ENCODE data around the gene LAMB3. TPM values are rescaled to one million over a fixed set of nuclear protein-coding genes. Genes with fewer than 3 reads are reported as not detected.
A peak's percentile ranks its signal among the peaks of the same experiment; 100 is the strongest.

The LAMB3 gene
- polyA plus RNA-seq, 1 donor, result 0.81 TPM

- DNase-seq, result no peak
Measured at GRCh38 chr1:209594440-209594839, 57.8 kb downstream of the LAMB3 start.

DNA sequence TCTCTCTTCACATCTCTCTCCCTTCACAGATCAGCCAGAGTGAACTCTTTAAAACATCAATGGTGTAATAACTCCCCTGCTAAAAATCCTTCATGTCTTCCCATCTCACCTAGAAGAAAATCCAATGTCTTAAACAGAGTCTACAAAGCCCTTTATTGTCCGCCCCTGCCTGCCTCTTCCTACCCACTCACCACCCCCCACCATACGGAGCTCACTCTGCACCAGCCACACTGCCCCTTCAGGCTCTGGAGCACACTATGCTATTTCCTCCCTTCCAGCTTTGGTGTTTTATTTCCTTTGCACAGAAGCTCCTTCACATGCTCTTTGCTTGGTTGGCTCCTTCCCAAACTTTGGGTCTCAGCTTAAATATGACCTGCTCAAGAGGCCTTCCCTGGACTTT, 58.5 kb downstream of the LAMB3 start:
- no peak for DNase-seq

DNA sequence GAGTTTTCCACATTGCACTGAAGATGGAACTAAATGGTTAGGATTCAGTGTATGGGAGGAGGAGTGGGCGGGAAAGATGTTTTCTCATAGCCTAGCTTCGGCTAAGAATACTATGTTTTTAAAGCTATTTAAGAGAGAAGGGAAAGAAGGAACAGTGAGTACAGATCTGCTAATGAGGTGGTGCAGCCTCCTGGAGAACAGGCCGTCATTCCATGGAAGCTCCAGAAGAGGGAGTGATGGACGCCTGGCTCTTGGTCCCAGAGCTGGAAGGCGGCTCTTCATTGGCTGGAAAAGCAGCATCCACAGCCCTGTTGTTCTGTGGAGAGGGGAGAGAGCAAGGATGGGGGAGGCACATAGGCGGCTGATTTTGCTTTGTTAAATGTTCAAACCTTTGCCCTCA, 61.8 kb downstream of the LAMB3 start:
- DNase-seq, result no peak

- no peak for DNase-seq
Measured at GRCh38 chr1:209589863-209590262, 62.4 kb downstream of the LAMB3 start.

GRCh38 chr1:209589440-209589839, 62.8 kb downstream of the LAMB3 start:
- no peak for DNase-seq

GRCh38 chr1:209587789-209588188, 64.4 kb downstream of the LAMB3 start:
- DNase-seq, result no peak

DNA sequence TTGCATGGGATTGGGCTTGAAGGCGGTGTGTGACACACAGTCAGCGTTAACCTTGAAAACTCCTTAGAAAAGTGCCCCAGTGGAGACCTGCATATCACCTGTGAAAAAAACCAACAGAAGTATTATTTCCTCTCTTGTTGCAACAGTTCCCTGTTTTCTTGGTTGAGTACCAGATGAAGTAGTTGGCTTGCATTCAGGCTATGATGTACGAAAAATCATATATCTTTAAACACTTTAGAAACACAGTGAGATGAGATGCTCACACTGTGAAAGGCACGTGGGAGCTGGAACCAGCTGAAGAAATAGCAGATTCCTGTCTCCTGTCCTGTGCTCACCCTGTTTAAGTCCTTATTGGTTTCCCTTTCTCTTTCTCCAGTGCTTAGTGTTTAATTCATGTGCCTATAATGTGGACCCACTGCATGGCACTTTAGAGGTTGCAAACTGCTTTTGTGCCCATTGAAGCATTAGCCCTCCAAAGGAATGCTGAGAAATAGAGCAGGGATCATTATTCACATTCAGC, 65.9 kb downstream of the LAMB3 start:
- DNase-seq, result no peak

DNA sequence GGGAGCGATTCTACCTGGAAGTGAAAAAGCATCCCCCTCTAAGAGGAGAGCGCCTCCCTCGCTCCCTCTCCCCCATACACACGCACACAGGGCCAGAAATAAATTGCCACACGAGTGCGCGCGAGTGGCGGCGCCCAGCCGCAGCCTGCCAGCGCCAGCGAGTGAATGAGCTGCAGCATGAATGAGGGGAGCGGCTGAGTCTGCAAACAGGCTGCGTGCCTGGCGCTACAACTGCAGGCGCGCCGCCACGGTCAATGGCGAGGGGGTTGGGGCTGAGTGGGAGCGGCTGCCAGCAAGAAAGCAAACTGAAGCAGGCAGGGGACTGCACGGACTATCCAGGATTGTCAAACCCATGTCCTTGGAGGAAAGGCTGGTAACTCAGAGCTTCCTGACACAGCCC, 66.6 kb downstream of the LAMB3 start:
- DNase-seq, result peak; percentile 38

DNA sequence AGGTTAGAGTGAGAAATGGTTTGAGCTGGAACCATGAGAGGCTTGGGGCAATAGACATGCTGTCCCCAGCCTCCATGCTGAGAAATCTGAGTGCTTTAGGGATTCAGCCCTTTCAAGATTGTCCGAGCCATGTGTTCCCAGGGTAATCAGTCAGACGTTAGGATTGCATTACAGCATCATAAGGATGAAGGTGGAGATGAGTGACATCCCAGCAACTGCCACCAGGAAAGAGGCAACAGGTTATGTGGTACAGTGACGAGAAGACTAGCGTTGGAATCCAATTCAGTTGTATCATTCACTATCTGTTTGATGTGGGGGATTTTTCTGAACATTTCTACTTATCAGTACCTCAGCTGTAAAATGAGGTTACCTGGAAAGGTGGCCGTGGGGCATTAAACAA, 67.0 kb downstream of the LAMB3 start:
- no peak for DNase-seq

DNA sequence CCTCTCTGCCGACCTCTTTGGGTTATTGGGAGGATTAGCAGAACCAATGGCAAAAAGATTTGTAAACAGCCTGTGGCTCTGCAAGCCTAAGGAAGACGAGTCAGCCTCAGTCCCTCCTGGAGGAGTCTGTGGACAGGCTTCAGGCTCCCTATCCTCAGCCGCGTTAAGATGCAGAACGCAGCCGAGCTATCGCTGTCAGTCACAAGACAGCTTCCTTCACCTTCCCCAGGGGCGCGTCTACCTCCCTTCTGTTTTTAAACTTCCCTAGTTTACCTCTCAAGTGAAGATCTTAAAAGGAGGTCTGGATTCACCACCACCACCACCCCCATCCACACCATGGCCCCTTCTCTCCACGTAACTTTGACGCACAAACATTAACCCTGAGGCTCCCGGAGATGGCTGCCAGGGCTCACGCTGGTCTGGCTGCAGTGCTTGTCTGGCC, 68.0 kb downstream of the LAMB3 start:
- no peak for DNase-seq

DNA sequence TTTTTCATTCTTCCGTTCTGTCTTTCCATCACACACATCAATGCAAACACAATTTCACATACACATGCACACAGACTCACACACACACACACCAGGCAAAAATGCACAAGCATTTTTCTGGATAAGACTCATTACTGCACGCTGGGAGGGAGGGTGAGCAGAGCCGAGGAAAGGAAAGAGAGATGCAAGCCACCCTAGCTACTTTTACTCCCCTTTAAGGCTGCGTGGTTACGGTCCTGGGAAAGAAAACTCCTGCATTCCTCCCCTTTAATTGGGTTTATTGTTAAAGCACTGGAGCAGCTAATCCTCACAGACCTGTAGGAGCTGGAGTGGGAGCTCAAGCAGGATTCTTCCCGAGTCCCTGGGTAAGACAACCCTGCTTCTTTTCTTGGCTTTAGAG, 68.8 kb downstream of the LAMB3 start, which contains the start of gene CAMK1G:
CAMK1G (plus strand) TSS at position 307 of the 400 bp plus-strand sequence. CDS start 11,270 bp downstream, outside the sequence.
- peak; percentile 15 for DNase-seq

DNA sequence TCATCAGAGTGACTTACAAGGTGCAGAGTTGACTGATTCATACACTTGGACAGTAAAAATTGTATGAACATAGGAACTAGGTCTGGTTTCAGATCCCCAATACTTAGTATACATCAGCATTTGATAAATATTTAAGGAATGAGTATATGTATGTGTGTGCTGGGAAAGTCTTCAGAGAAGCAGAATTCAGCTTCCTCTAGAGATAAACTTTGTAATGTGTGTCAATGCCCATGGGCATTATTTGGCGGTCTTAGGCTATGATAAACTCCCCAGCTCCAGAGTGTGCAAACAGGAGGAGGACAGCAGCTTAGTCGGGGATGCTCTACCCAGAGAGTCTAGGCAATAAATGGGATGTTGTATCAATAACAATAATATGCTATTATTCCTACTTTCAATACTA, 71.6 kb downstream of the LAMB3 start:
- no peak for DNase-seq

- no peak for DNase-seq
Measured at GRCh38 chr1:209577346-209577745, 74.9 kb downstream of the LAMB3 start.

GRCh38 chr1:209576392-209577197, 75.6 kb downstream of the LAMB3 start:
- DNase-seq, result peak; percentile 61

DNA sequence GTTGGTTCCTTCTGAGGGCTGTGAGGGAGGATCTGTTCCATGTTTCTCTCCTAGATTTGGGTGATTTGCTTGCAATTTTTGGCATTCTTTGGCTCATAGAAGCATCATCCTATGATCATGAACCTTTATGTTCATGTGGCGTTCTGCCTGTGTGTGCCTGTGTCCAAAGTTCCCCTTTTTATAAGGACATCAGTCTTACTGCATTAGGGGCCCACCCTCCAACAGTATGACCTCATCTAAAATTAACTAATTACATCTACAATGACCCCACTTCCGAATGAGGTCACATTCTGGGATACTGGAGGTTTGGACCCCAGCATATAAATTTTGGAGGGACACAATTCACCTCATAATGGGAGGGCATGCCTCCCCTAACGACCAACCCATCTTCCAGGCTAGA, 81.5 kb downstream of the LAMB3 start:
- no peak for DNase-seq

- DNase-seq, result peak; percentile 54
Measured at GRCh38 chr1:209569455-209570207, 82.6 kb downstream of the LAMB3 start.

DNA sequence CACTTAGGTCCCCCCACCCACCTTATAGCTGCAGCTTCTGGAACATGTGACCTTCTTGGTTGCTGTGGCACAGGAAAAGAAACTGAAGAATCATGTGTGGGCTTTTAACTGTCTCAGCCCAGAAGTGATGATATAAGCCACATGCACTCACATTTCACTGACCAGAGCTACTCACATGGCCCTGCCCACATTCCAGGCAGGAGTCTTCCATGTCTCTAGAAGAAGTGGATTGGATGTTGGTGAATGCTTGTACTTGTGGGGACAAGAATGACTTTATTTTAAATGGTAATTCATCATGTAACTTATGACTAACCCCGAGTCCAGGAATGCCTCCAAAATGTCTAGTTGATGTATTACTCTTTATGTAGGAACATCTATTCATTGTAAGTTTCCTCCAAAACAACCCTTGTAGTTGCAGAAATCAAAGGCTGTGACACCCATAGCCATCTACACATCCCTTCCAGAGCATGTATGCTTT, 84.5 kb downstream of the LAMB3 start:
- DNase-seq, result no peak

- DNase-seq, result peak; percentile 54
Measured at GRCh38 chr1:209565759-209566678, 86.2 kb downstream of the LAMB3 start.

All from hindlimb muscle (tissue), 1 donor.